ENCODE results near the gene GALNTL6. TPM values are rescaled to one million over a fixed set of nuclear protein-coding genes. Genes with fewer than 3 reads are reported as not detected.

GALNTL6 gene
- total and polyA plus RNA-seq, 2 of the 4 experiments (the other 2 are of a cell fraction), result under 0.01 TPM; not detected in 1

- Histone ChIP-seq H3K4me1 (ENCODE audit: control insufficient read depth, insufficient read depth, low read length) (no peaks in the 10 kb centered on the region), H3K27me3 (ENCODE audit: control insufficient read depth, insufficient read depth, low read length) (no peaks in the 10 kb centered on the region), H3K4me3 (ENCODE audit: insufficient read depth, low read depth, low read length) (no peak overlapping the region), H4K20me1 (ENCODE audit: insufficient read depth, low read length) (no peaks in the 10 kb centered on the region), H3K9ac (ENCODE audit: low read depth, low read length) (no peak overlapping the region), H3K4me2 (ENCODE audit: low read depth, low read length) (no peak overlapping the region), H2AK5ac (ENCODE audit: low read depth, low read length) (no peak overlapping the region), H3K4ac (ENCODE audit: low read depth, low read length) (no peak overlapping the region), H4K91ac (ENCODE audit: insufficient read depth, low read depth, low read length) (no peak overlapping the region), H2BK5ac (ENCODE audit: low read depth, low read length, poor library complexity, severe bottlenecking) (no peak overlapping the region), H3K14ac (replicated peaks; ENCODE audit: low read depth, low read length) (no peak overlapping the region), H3K9me3 (ENCODE audit: control insufficient read depth, insufficient read depth, low read length) (peaks cover 9% of the 10 kb centered on the region), H4K5ac (ENCODE audit: low read depth, low read length) (no peak overlapping the region), H2BK15ac (ENCODE audit: low read depth, low read length) (no peak overlapping the region), H3K18ac (ENCODE audit: low read depth, low read length) (no peak overlapping the region), H2BK20ac (ENCODE audit: low read depth, low read length) (no peak overlapping the region), H3K36me3 (ENCODE audit: control insufficient read depth, insufficient read depth, low read length) (no peaks in the 10 kb centered on the region), H3K27ac (ENCODE audit: insufficient read depth, low read length) (no peak overlapping the region), H3K56ac (ENCODE audit: extremely low read depth, insufficient read depth, low read length) (no peak overlapping the region), H3K79me1 (ENCODE audit: low read depth in 1 of 2, low read length in 2 of 2) (no peaks in the 10 kb centered on the region), H3K23ac (ENCODE audit: low read depth, low read length) (no peak overlapping the region), H3K9me1 (ENCODE audit: insufficient read depth, low read length) (no peaks in the 10 kb centered on the region), H2BK120ac (ENCODE audit: low read depth, low read length) (no peak overlapping the region), H2AK9ac (replicated peaks; ENCODE audit: low read depth, low read length, poor library complexity) (no peak overlapping the region), H4K8ac (ENCODE audit: low read depth in 2 of 2, low read length in 2 of 2) (no peak overlapping the region), H2AFZ (replicated peaks; ENCODE audit: low read length, poor library complexity) (no peak overlapping the region)
- DNase-seq (no peak), ATAC-seq (ENCODE audit: low read depth) (no peak)
- TF ChIP-seq MXI1 (IDR thresholded peaks at IDR 0.05; ENCODE audit: borderline replicate concordance, low read depth, low read length) (no peak), USF2 (IDR thresholded peaks at IDR 0.05; ENCODE audit: low read depth, low read length) (no peak), SMC3 (IDR thresholded peaks at IDR 0.05; ENCODE audit: low read depth, low read length) (no peak), ELK1 (IDR thresholded peaks at IDR 0.05; ENCODE audit: borderline replicate concordance, low read depth, low read length) (no peak), POLR2A (IDR thresholded peaks at IDR 0.05; ENCODE audit: low read depth, low read length) (no peak), MAZ (IDR thresholded peaks at IDR 0.05; ENCODE audit: borderline replicate concordance, low read depth, low read length) (no peak), RAD21 (IDR thresholded peaks at IDR 0.05; ENCODE audit: low read length) (no peak), CEBPB (IDR thresholded peaks at IDR 0.05; ENCODE audit: low read depth, low read length) (no peak), RFX5 (IDR thresholded peaks at IDR 0.05; ENCODE audit: low read depth, low read length) (no peak), MAFK (IDR thresholded peaks at IDR 0.05; ENCODE audit: low read depth, low read length) (no peak), CHD1 (IDR thresholded peaks at IDR 0.05; ENCODE audit: low read depth, low read length) (no peak)
- POLR2A ChIA-PET (ENCODE audit: unreplicated experiment), result no interaction called here
- dilution Hi-C loops (cut with HindIII; ENCODE audit: low sequenced_read_pairs, unreplicated experiment), result no loop called here
- 80% methylated on average over 1 of the region's 4 CpGs; no CpG with 5 or more reads in 1 of the 2 experiments for WGBS, 2 experiments (ENCODE audit: extremely low coverage in 2 of 2, insufficient read length in 1 of 2)
- BruUV-seq (replicated peaks), result no TSS peak
- in situ Hi-C loops (cut with MboI; ENCODE audit: low sequenced_read_pairs), result no loop called here
- intact Hi-C loops (cut with micrococcal nuclease), result no loop called here
- CTCF ChIA-PET, result no interaction called here
Measured at GRCh38 chr4:172127168-172127567, 314.0 kb downstream of the GALNTL6 start.
